Measurements from ENCODE around the gene HSD3B7.

HSD3B7 gene

GRCh38 chr16:31002250-31002700, 17.3 kb downstream of the HSD3B7 start:
- TF ChIP-seq CTCF (IDR thresholded peaks at IDR 0.05; ENCODE audit: borderline replicate concordance, insufficient read depth, low read depth, low read length): no peak
- H3K4me3 ChIP-seq (ENCODE audit: low read depth, low read length): no peak overlapping the region

- no peak overlapping the region for H3K4me3 ChIP-seq (ENCODE audit: low read depth, low read length)
- no peak for TF ChIP-seq CTCF (IDR thresholded peaks at IDR 0.05; ENCODE audit: borderline replicate concordance, insufficient read depth, low read depth, low read length)
These were observed 17.9 kb downstream of the HSD3B7 start for GRCh38 chr16:31002862-31003341.

GRCh38 chr16:31003744-31004143, 18.7 kb downstream of the HSD3B7 start:
- TF ChIP-seq CTCF (IDR thresholded peaks at IDR 0.05; ENCODE audit: borderline replicate concordance, insufficient read depth, low read depth, low read length): no peak
- no peak overlapping the region for H3K4me3 ChIP-seq (ENCODE audit: low read depth, low read length)

GRCh38 chr16:31004658-31005057, 19.7 kb downstream of the HSD3B7 start:
- no peak for TF ChIP-seq CTCF (IDR thresholded peaks at IDR 0.05; ENCODE audit: borderline replicate concordance, insufficient read depth, low read depth, low read length)
- H3K4me3 ChIP-seq (ENCODE audit: low read depth, low read length): no peak overlapping the region

- no peak for TF ChIP-seq CTCF (IDR thresholded peaks at IDR 0.05; ENCODE audit: borderline replicate concordance, insufficient read depth, low read depth, low read length)
- no peak overlapping the region for H3K4me3 ChIP-seq (ENCODE audit: low read depth, low read length)
These were observed 20.5 kb downstream of the HSD3B7 start for GRCh38 chr16:31005350-31006085.

- no peak overlapping the region for H3K4me3 ChIP-seq (ENCODE audit: low read depth, low read length)
- TF ChIP-seq CTCF (IDR thresholded peaks at IDR 0.05; ENCODE audit: borderline replicate concordance, insufficient read depth, low read depth, low read length): no peak
These were observed 21.0 kb downstream of the HSD3B7 start for GRCh38 chr16:31006086-31006385.

- TF ChIP-seq CTCF (IDR thresholded peaks at IDR 0.05; ENCODE audit: borderline replicate concordance, insufficient read depth, low read depth, low read length): no peak
- H3K4me3 ChIP-seq (ENCODE audit: low read depth, low read length): no peak overlapping the region
These were observed 21.6 kb downstream of the HSD3B7 start for GRCh38 chr16:31006589-31006988.

Measured in GM12875 (cell line).